Fibroblast of mammary gland (primary cell): ENCODE results near the gene ANKRD13B.

Experiments used
- DNase-seq: peaks from one replicate; pipeline ENCODE4 v3.0.0-alpha.2; 2010; ENCODE audit warnings: low read depth
- H3K4me3 ChIP-seq: 2 replicates; pipeline ENCODE4 v1.5.1; 2011; ENCODE audit warnings: low read depth, mild to moderate bottlenecking, low read length, moderate library complexity; ENCODE audit not compliant: control insufficient read depth
- TF ChIP-seq, protein P1 (sequence below): conservative IDR thresholded peaks from 2 replicates; pipeline ENCODE4 v1.5.1; 2011; ENCODE audit warnings: low read depth, low read length, inconsistent platforms; ENCODE audit not compliant: control insufficient read depth, insufficient read depth

Gene ANKRD13B

DNA sequence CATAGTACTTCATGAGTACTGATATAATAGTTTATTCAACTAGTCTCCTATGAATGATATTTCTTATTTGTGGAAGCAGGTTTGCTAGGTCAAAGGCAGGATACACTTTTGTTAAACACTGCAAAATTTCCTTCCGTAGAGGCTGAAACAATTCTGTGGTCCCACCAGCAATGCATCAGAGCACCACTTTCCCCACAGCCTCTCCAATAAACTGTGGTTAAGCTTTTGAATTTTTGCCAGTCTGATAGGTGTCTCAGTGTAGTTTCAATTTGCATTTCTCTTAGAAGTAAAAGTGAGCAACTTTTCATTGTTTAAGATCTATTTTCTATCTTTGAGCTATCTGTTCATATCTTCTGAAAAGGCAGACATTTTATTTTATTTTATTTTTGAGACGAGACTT is 66.2 kb downstream of the ANKRD13B start:
- TF ChIP-seq, protein P1, sequence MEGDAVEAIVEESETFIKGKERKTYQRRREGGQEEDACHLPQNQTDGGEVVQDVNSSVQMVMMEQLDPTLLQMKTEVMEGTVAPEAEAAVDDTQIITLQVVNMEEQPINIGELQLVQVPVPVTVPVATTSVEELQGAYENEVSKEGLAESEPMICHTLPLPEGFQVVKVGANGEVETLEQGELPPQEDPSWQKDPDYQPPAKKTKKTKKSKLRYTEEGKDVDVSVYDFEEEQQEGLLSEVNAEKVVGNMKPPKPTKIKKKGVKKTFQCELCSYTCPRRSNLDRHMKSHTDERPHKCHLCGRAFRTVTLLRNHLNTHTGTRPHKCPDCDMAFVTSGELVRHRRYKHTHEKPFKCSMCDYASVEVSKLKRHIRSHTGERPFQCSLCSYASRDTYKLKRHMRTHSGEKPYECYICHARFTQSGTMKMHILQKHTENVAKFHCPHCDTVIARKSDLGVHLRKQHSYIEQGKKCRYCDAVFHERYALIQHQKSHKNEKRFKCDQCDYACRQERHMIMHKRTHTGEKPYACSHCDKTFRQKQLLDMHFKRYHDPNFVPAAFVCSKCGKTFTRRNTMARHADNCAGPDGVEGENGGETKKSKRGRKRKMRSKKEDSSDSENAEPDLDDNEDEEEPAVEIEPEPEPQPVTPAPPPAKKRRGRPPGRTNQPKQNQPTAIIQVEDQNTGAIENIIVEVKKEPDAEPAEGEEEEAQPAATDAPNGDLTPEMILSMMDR: no peak
- no peak overlapping the region for H3K4me3 ChIP-seq
- DNase-seq: no peak

DNA sequence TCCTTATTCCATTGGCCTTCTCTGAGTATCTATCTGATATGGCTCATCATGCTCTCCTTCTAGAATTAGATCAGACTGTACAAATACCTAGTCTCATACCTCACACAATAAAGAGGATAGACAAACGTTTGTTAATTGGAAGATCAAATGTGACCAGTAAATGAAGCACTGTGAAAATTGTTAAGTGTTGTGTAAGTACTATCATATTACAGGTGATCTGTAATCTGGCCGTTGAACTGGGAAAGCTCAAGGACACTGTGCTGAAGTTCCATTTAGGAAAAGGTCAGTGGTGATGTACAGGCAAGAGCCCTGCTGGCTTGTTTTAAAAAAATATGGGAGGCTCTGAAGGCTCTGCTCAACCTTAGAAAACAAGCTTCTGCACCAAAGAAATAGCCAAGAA is 68.3 kb downstream of the ANKRD13B start:
- no peak for DNase-seq

DNA sequence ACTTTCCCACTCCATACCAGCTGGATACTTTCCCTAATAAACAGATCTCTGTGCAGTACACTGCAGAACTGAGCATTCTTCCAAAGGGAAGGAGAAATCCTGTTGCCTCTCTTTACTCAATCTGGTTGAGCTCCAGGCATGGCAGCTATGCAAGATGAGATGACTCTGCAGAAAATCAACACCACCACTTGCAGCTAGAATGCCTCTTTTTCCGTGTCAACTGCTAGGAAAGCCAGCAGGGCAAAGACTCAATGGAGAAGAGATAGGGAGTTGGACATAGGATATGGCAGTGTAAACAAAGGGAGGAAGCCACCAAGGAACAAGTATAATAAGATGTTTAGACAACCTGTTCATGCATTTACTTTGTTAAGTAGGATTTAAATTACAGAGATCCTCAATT is 70.2 kb downstream of the ANKRD13B start:
- no peak overlapping the region for H3K4me3 ChIP-seq
- no peak for DNase-seq
- TF ChIP-seq, protein P1: no peak

More for the DNA sequence above, 68.3 kb downstream of the ANKRD13B start:
- TF ChIP-seq, protein P1: no peak
- H3K4me3 ChIP-seq: no peak overlapping the region
